ENCODE results near the gene SLC10A7. TPM values are rescaled to one million over a fixed set of nuclear protein-coding genes. Genes with fewer than 3 reads are reported as not detected.

SLC10A7 gene
- total RNA-seq, 5 donors from 2014 or later (not counting 1 experiment from before 2014, with no cell fraction given) = 11.9 to 21.8 (median 16.1) TPM

DNA sequence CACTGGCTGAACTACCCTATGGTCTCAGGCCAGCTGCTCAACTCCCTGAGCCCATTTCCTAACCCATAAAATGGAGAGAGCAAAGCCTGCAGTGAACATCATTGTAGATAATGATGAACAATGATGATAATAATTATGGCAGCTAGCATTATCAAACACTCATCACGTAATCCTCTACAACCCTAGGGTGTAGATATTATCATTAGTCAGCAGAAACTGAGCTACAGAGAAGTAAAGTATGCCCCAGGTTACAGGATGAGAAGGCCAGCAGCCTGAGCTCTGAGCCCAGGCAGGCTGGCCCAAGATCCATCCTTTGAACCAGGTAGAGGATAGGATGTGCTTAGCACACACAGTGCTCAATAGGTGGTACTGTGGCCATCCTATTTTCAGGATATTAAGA, 264.2 kb downstream of the SLC10A7 start:
- H3K9me3 ChIP-seq = no peaks in the 10 kb centered on the region
- H3K27ac Mint-ChIP-seq = no peak overlapping the region
- no peak overlapping the region for H3K27ac ChIP-seq (ENCODE audit: low read length)

GRCh38 chr4:146256328-146256727, 265.4 kb downstream of the SLC10A7 start:
- Histone ChIP-seq H3K4me3 (ENCODE audit: control insufficient read depth in 1 of 2, extremely low read depth in 1 of 2, low read length in 1 of 2) (no peak overlapping the region), H3K27me3 (replicated peaks in 1 of 2; ENCODE audit: control insufficient read depth in 2 of 2, extremely low read depth in 1 of 2, insufficient read depth in 2 of 2, low read length in 1 of 2) (no peaks in the 10 kb centered on the region), H3K27ac (ENCODE audit: low read length) (no peak overlapping the region), H3K36me3 (ENCODE audit: control insufficient read depth in 2 of 2, extremely low read depth in 1 of 2, insufficient read depth in 1 of 2, low read length in 1 of 2) (peaks cover 0 to 2% of the 10 kb centered on the region in 2 donors), H3K9me3 (no peaks in the 10 kb centered on the region), H3K4me1 (ENCODE audit: control insufficient read depth in 1 of 2, extremely low read depth in 1 of 2, insufficient read depth in 2 of 2, low read length in 2 of 2) (no peaks in the 10 kb centered on the region)
- ATAC-seq (replicated peaks in 1 of 4) (no peak), DNase-seq (no peak)
- H3K27ac Mint-ChIP-seq = no peak overlapping the region
- H3K9me3 Mint-ChIP-seq = no peaks in the 10 kb centered on the region
- H3K4me1 Mint-ChIP-seq = no peaks in the 10 kb centered on the region
- H3K4me3 Mint-ChIP-seq = no peak overlapping the region
- ChIA-PET POLR2A (no interaction called here), CTCF (no interaction called here)
- peaks cover 40% of the 10 kb centered on the region for H3K36me3 Mint-ChIP-seq
- H3K27me3 Mint-ChIP-seq = no peaks in the 10 kb centered on the region
- no CpG with 5 or more reads among the region's 1 CpG for WGBS (ENCODE audit: insufficient coverage)

More for the DNA sequence above, 264.2 kb downstream of the SLC10A7 start:
- no peak for DNase-seq
- H3K27me3 Mint-ChIP-seq = no peaks in the 10 kb centered on the region
- peaks cover 39% of the 10 kb centered on the region for H3K36me3 Mint-ChIP-seq
- Histone ChIP-seq H3K27me3 (replicated peaks in 1 of 2; ENCODE audit: control insufficient read depth in 2 of 2, extremely low read depth in 1 of 2, insufficient read depth in 2 of 2, low read length in 1 of 2) (no peaks in the 10 kb centered on the region), H3K4me1 (ENCODE audit: control insufficient read depth in 1 of 2, extremely low read depth in 1 of 2, insufficient read depth in 2 of 2, low read length in 2 of 2) (no peaks in the 10 kb centered on the region), H3K4me3 (ENCODE audit: control insufficient read depth in 1 of 2, extremely low read depth in 1 of 2, low read length in 1 of 2) (no peak overlapping the region), H3K36me3 (ENCODE audit: control insufficient read depth in 2 of 2, extremely low read depth in 1 of 2, insufficient read depth in 1 of 2, low read length in 1 of 2) (peaks cover 0 to 2% of the 10 kb centered on the region in 2 donors)
- no peaks in the 10 kb centered on the region for H3K4me1 Mint-ChIP-seq
- CTCF ChIA-PET = no interaction called here
- no peak for ATAC-seq (replicated peaks in 1 of 4)
- no peak overlapping the region for H3K4me3 Mint-ChIP-seq
- no peaks in the 10 kb centered on the region for H3K9me3 Mint-ChIP-seq
- WGBS (ENCODE audit: insufficient coverage) = no CpG with 5 or more reads among the region's 1 CpG
- POLR2A ChIA-PET = no interaction called here

DNA sequence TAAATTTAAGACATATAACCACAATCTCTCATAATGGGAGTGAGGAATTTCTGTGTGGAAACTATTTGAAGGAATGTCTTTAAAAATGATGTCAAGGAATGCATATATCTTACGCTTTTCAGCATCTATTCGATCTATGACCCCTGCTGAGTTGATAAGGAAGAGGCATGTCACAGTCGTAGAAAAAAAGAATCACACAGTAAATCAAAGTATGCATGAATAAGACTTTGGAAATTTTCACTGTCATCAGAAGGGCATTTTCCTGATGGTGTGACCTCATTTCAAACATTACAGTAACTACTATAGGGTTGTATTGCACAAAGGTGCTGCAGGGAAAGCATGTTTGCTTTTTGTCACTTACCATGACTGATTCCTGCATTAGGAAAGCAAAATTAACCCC, 265.9 kb downstream of the SLC10A7 start:
- no peak for DNase-seq
- Histone ChIP-seq H3K4me1 (ENCODE audit: control insufficient read depth in 1 of 2, extremely low read depth in 1 of 2, insufficient read depth in 2 of 2, low read length in 2 of 2) (no peaks in the 10 kb centered on the region), H3K27ac (ENCODE audit: low read length) (no peak overlapping the region), H3K4me3 (ENCODE audit: control insufficient read depth in 1 of 2, extremely low read depth in 1 of 2, low read length in 1 of 2) (no peak overlapping the region), H3K9me3 (no peaks in the 10 kb centered on the region), H3K36me3 (ENCODE audit: control insufficient read depth in 2 of 2, extremely low read depth in 1 of 2, insufficient read depth in 1 of 2, low read length in 1 of 2) (peaks cover 0 to 2% of the 10 kb centered on the region in 2 donors), H3K27me3 (replicated peaks in 1 of 2; ENCODE audit: control insufficient read depth in 2 of 2, extremely low read depth in 1 of 2, insufficient read depth in 2 of 2, low read length in 1 of 2) (no peaks in the 10 kb centered on the region)
- ChIA-PET POLR2A (no interaction called here), CTCF (no interaction called here)
- H3K27me3 Mint-ChIP-seq = no peaks in the 10 kb centered on the region
- 100% methylated on average over 2 of the region's 3 CpGs for WGBS (ENCODE audit: insufficient coverage)
- no peak for ATAC-seq (replicated peaks in 1 of 4)
- no peaks in the 10 kb centered on the region for H3K9me3 Mint-ChIP-seq
- H3K4me1 Mint-ChIP-seq = no peaks in the 10 kb centered on the region
- H3K4me3 Mint-ChIP-seq = no peak overlapping the region
- peaks cover 39% of the 10 kb centered on the region for H3K36me3 Mint-ChIP-seq
- H3K27ac Mint-ChIP-seq = no peak overlapping the region

DNA sequence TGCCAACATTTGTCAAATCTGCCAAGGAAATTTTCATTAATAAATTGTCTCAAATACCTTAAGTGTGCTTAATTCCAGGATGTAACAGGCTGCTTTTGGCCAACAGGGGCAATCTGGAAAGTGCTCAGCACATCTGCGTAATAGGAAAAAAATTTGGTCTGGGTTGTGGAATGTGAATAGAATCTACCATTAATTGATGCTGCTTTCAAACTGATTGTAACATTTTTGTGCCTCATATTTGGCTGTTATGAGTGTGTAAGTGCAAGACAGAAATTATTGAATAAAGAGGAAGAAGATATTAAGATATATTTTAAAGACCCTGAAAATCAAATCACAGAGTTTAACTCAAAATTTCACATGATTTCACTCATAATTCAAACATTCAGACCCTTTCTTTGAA, 266.3 kb downstream of the SLC10A7 start:
- no peaks in the 10 kb centered on the region for H3K27me3 ChIP-seq (replicated peaks in 1 of 2; ENCODE audit: control insufficient read depth in 2 of 2, extremely low read depth in 1 of 2, insufficient read depth in 2 of 2, low read length in 1 of 2)
- peaks cover 0 to 2% of the 10 kb centered on the region in 2 donors for H3K36me3 ChIP-seq (ENCODE audit: control insufficient read depth in 2 of 2, extremely low read depth in 1 of 2, insufficient read depth in 1 of 2, low read length in 1 of 2)
- Mint-ChIP-seq H3K36me3 (peaks cover 40% of the 10 kb centered on the region), H3K27ac (no peak overlapping the region), H3K9me3 (no peaks in the 10 kb centered on the region), H3K27me3 (no peaks in the 10 kb centered on the region), H3K4me1 (no peaks in the 10 kb centered on the region), H3K4me3 (no peak overlapping the region)
- WGBS (ENCODE audit: insufficient coverage) = 100% methylated on average over 1 of the region's 1 CpG
- no peaks in the 10 kb centered on the region for H3K9me3 ChIP-seq
- ChIA-PET POLR2A (no interaction called here), CTCF (no interaction called here)
- H3K4me3 ChIP-seq (ENCODE audit: control insufficient read depth in 1 of 2, extremely low read depth in 1 of 2, low read length in 1 of 2) = no peak overlapping the region
- H3K27ac ChIP-seq (ENCODE audit: low read length) = no peak overlapping the region
- ATAC-seq (replicated peaks in 1 of 4) (no peak), DNase-seq (no peak)
- H3K4me1 ChIP-seq (ENCODE audit: control insufficient read depth in 1 of 2, extremely low read depth in 1 of 2, insufficient read depth in 2 of 2, low read length in 2 of 2) = no peaks in the 10 kb centered on the region

DNA sequence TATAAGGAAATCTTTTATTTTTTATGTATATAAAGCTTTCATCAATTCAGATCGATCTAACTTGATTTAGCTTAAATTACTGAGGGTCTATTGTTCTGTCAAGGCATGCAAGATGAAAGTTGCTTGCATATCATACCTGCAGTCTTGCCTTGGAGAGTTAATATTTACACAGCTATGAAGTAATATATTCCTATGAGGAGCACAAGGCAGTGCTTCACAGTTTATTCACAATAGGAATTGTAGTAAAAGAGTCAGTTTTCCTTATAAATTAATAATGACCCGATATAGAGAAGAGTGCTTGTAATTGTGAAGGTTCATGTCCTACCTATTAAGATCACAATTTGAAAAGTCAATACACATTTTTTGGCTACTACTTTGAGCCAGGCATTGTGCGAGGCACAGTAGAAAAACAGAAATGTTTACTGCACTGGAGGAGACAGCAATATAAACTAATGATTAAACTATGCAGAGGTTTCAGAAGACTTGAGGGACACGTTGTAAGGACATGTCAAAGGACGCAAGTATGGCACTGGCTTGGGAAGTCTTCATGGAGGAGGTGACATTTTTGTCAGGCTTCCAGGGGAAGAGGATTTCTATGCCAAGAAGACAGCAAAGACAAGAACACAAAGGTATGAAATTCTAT, 268.6 kb downstream of the SLC10A7 start:
- no peaks in the 10 kb centered on the region for H3K27me3 Mint-ChIP-seq
- H3K4me3 Mint-ChIP-seq = no peak overlapping the region
- Histone ChIP-seq H3K36me3 (ENCODE audit: control insufficient read depth in 2 of 2, extremely low read depth in 1 of 2, insufficient read depth in 1 of 2, low read length in 1 of 2) (peaks cover 0 to 2% of the 10 kb centered on the region in 2 donors), H3K4me3 (ENCODE audit: control insufficient read depth in 1 of 2, extremely low read depth in 1 of 2, low read length in 1 of 2) (no peak overlapping the region), H3K9me3 (no peaks in the 10 kb centered on the region), H3K27ac (ENCODE audit: low read length) (no peak overlapping the region), H3K27me3 (replicated peaks in 1 of 2; ENCODE audit: control insufficient read depth in 2 of 2, extremely low read depth in 1 of 2, insufficient read depth in 2 of 2, low read length in 1 of 2) (no peaks in the 10 kb centered on the region), H3K4me1 (ENCODE audit: control insufficient read depth in 1 of 2, extremely low read depth in 1 of 2, insufficient read depth in 2 of 2, low read length in 2 of 2) (no peaks in the 10 kb centered on the region)
- ChIA-PET CTCF (no interaction called here), POLR2A (no interaction called here)
- no peak for ATAC-seq (replicated peaks in 1 of 4)
- H3K9me3 Mint-ChIP-seq = no peaks in the 10 kb centered on the region
- no peak overlapping the region for H3K27ac Mint-ChIP-seq
- H3K4me1 Mint-ChIP-seq = no peaks in the 10 kb centered on the region
- DNase-seq = no peak
- H3K36me3 Mint-ChIP-seq = peaks cover 34% of the 10 kb centered on the region
- 100% methylated on average over 2 of the region's 5 CpGs for WGBS (ENCODE audit: insufficient coverage)

DNA sequence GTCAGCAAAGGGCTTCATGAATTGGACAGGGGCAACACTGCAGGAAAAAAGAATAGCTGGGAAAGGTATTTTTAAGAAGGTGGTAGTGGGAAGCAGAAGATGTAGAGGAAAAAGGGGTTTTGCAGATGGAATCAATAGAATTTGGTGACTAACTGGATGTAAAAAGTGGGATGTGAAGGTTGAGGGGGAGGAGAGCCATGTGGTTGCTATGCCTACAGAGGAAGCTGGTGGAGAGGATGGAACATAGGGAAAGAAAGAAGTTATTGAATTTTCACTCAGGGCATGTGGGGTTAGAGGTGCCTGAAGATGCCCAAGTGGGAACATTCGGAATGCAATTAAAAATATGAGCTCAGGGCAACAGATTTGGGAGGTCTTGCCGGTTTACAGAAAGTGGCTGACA, 274.4 kb downstream of the SLC10A7 start:
- POLR2A ChIA-PET = no interaction called here
- no peak overlapping the region for H3K4me3 Mint-ChIP-seq
- H3K36me3 Mint-ChIP-seq = peaks cover 8% of the 10 kb centered on the region
- Histone ChIP-seq H3K4me1 (ENCODE audit: control insufficient read depth in 1 of 2, extremely low read depth in 1 of 2, insufficient read depth in 2 of 2, low read length in 2 of 2) (peaks cover 5 to 10% of the 10 kb centered on the region in 2 experiments), H3K4me3 (ENCODE audit: control insufficient read depth in 1 of 2, extremely low read depth in 1 of 2, low read length in 1 of 2) (no peak overlapping the region), H3K27ac (ENCODE audit: low read length) (no peak overlapping the region), H3K27me3 (replicated peaks in 1 of 2; ENCODE audit: control insufficient read depth in 2 of 2, extremely low read depth in 1 of 2, insufficient read depth in 2 of 2, low read length in 1 of 2) (peaks cover 0 to 20% of the 10 kb centered on the region in 2 experiments), H3K36me3 (ENCODE audit: control insufficient read depth in 2 of 2, extremely low read depth in 1 of 2, insufficient read depth in 1 of 2, low read length in 1 of 2) (no peaks in the 10 kb centered on the region), H3K9me3 (no peaks in the 10 kb centered on the region)
- no peaks in the 10 kb centered on the region for H3K9me3 Mint-ChIP-seq
- DNase-seq = no peak
- CTCF ChIA-PET = interaction anchor here in 1 of 2 donors (0.9 kb wide), 1 partner anchor 660 kb away, joined by 3 read pairs; no protein-coding TSS in a partner anchor
- WGBS (ENCODE audit: insufficient coverage) = 46% methylated on average over 2 of the region's 2 CpGs
- no peak for ATAC-seq (replicated peaks in 1 of 4)
- H3K4me1 Mint-ChIP-seq = peaks cover 11 to 17% (median 12%) of the 10 kb centered on the region in 3 donors
- H3K27me3 Mint-ChIP-seq = peaks cover 0 to 5% of the 10 kb centered on the region in 2 donors
- H3K27ac Mint-ChIP-seq = no peak overlapping the region

GRCh38 chr4:146246381-146246780, 275.4 kb downstream of the SLC10A7 start:
- Histone ChIP-seq H3K27me3 (replicated peaks in 1 of 2; ENCODE audit: control insufficient read depth in 2 of 2, extremely low read depth in 1 of 2, insufficient read depth in 2 of 2, low read length in 1 of 2) (peaks cover 0 to 25% of the 10 kb centered on the region in 2 experiments), H3K4me3 (ENCODE audit: control insufficient read depth in 1 of 2, extremely low read depth in 1 of 2, low read length in 1 of 2) (no peak overlapping the region), H3K27ac (ENCODE audit: low read length) (no peak overlapping the region), H3K4me1 (ENCODE audit: control insufficient read depth in 1 of 2, extremely low read depth in 1 of 2, insufficient read depth in 2 of 2, low read length in 2 of 2) (peaks cover 5 to 10% of the 10 kb centered on the region in 2 experiments), H3K9me3 (no peaks in the 10 kb centered on the region), H3K36me3 (ENCODE audit: control insufficient read depth in 2 of 2, extremely low read depth in 1 of 2, insufficient read depth in 1 of 2, low read length in 1 of 2) (no peaks in the 10 kb centered on the region)
- Mint-ChIP-seq H3K27ac (no peak overlapping the region), H3K4me3 (no peak overlapping the region), H3K27me3 (peaks cover 3 to 8% of the 10 kb centered on the region in 2 donors), H3K9me3 (no peaks in the 10 kb centered on the region), H3K4me1 (peaks cover 15 to 21% (median 16%) of the 10 kb centered on the region in 3 donors), H3K36me3 (peaks cover 3% of the 10 kb centered on the region)
- ATAC-seq (replicated peaks in 1 of 4) = no peak
- 66% methylated on average over 3 of the region's 6 CpGs for WGBS (ENCODE audit: insufficient coverage)
- ChIA-PET POLR2A (no interaction called here), CTCF (no interaction called here)
- no peak for DNase-seq

All from T-cell (primary cell).